GM10248 (cell line): ENCODE results near the gene PLXNA2.

Source experiments
- CTCF ChIA-PET: fragments of 300-600 bp; sonication (Branson Sonifier 250); formaldehyde crosslinking; extraction: SDS; loops from one replicate; lab custom pipeline; 2021; ENCODE audit warnings: antibody characterized with exemption; lab: Yijun Ruan, JAX
- POLR2A ChIA-PET: fragments of 350-650 bp; sonication (Branson Sonifier 250); formaldehyde crosslinking; extraction: SDS; loops from one replicate; lab custom pipeline; 2020; ENCODE audit warnings: antibody characterized with exemption; lab: Yijun Ruan, JAX
- DNase-seq: peaks from one replicate; pipeline ENCODE4 v3.0.0; 2012; ENCODE audit errors: extremely low spot score
- CTCF ChIP-seq: IDR thresholded peaks from 2 replicates; pipeline ENCODE4 v1.5.1; 2012; ENCODE audit warnings: mild to moderate bottlenecking, low read depth; ENCODE audit errors: extremely low read depth, missing control alignments, control extremely low read depth

PLXNA2 gene

GRCh38 chr1:208146650-208147049, 97.5 kb downstream of the PLXNA2 start:
- no peak for DNase-seq
- CTCF ChIA-PET = interaction anchor here (0.7 to 6.3 kb wide), 5 partner anchors 10 to 92 kb away, joined by 3 to 48 read pairs (median 3); no protein-coding TSS in a partner anchor
- TF ChIP-seq CTCF = no peak
- POLR2A ChIA-PET = interaction anchor here (0.5 kb wide), 1 partner anchor 289 kb away, joined by 5 read pairs; no protein-coding TSS in a partner anchor

GRCh38 chr1:208145167-208145566, 99.0 kb downstream of the PLXNA2 start:
- DNase-seq = no peak
- ChIA-PET POLR2A (no interaction called here), CTCF (interaction anchor here (6.3 kb wide), 1 partner anchor 14 kb away, joined by 48 read pairs; no protein-coding TSS in a partner anchor)
- no peak for TF ChIP-seq CTCF

GRCh38 chr1:208142590-208143382, 101.4 kb downstream of the PLXNA2 start:
- DNase-seq = no peak
- no peak for TF ChIP-seq CTCF
- CTCF ChIA-PET = interaction anchor here (1.4 to 6.3 kb wide), 4 partner anchors 9 to 13 kb away, joined by 4 to 48 read pairs (median 12); no protein-coding TSS in a partner anchor
- POLR2A ChIA-PET = no interaction called here

GRCh38 chr1:208141610-208142192, 102.5 kb downstream of the PLXNA2 start:
- ChIA-PET CTCF (interaction anchor here (0.9 to 3.3 kb wide), 3 partner anchors 10 to 98 kb away, joined by 4 to 19 read pairs (median 5); no protein-coding TSS in a partner anchor), POLR2A (interaction anchor here (0.6 kb wide), 1 partner anchor 66 kb away, joined by 3 read pairs; no protein-coding TSS in a partner anchor)
- TF ChIP-seq CTCF = no peak
- no peak for DNase-seq

- ChIA-PET POLR2A (no interaction called here), CTCF (interaction anchor here (1.3 to 3.3 kb wide), 5 partner anchors 8 to 132 kb away, joined by 3 to 19 read pairs (median 4); no protein-coding TSS in a partner anchor)
- TF ChIP-seq CTCF = no peak
- no peak for DNase-seq
Observed at GRCh38 chr1:208139434-208140045, 104.6 kb downstream of the PLXNA2 start.

GRCh38 chr1:208137193-208137592, 107.0 kb downstream of the PLXNA2 start:
- CTCF ChIA-PET = interaction anchor here (10.7 kb wide), 1 partner anchor 104 kb away, joined by 187 read pairs; the partner anchor contains the start of gene PLXNA2
- TF ChIP-seq CTCF = no peak
- POLR2A ChIA-PET = no interaction called here
- no peak for DNase-seq
